ENCODE data around the gene PPP2R3A.
A peak's percentile ranks its signal among the peaks of the same experiment; 100 is the strongest.

Gene PPP2R3A

GRCh38 chr3:136195258-136196063 is 229.9 kb downstream of the PPP2R3A start:
- Histone ChIP-seq H3K27me3 (ENCODE audit: control insufficient read depth in 1 of 2, insufficient read depth in 1 of 2, low read length in 2 of 2) (no peaks in the 10 kb centered on the region), H4K8ac (ENCODE audit: low read length) (peak overlapping the region; percentile 100), H3K18ac (ENCODE audit: low read depth in 1 of 2, low read length in 2 of 2) (peak overlapping the region; percentile 100), H2BK12ac (ENCODE audit: low read length in 2 of 2) (peak overlapping the region; percentile 49 to 76), H3K14ac (ENCODE audit: low read length in 2 of 2) (peak overlapping the region; percentile 89 to 100), H3K9ac (ENCODE audit: low read length) (peak overlapping the region; percentile 98), H2BK120ac (ENCODE audit: low read depth, low read length) (peak overlapping the region; percentile 100), H2AK5ac (ENCODE audit: low read length, severe bottlenecking) (no peak overlapping the region), H3K79me1 (replicated peaks; ENCODE audit: low read length, poor library complexity, severe bottlenecking) (no peaks in the 10 kb centered on the region), H3K4ac (ENCODE audit: low read depth in 1 of 2, low read length in 2 of 2) (peak overlapping the region; percentile 97 to 99), H3K9me3 (ENCODE audit: control insufficient read depth, low read length) (no peaks in the 10 kb centered on the region), H3K4me3 (ENCODE audit: insufficient read depth in 1 of 2, low read depth in 1 of 2, low read length in 2 of 2) (peak overlapping the region; percentile 95 to 96), H3K36me3 (ENCODE audit: control insufficient read depth in 1 of 2, insufficient read depth in 2 of 2, low read depth in 1 of 2, low read length in 2 of 2) (no peaks in the 10 kb centered on the region), H2BK5ac (ENCODE audit: low read depth, low read length, poor library complexity, severe bottlenecking) (peak overlapping the region; percentile 98), H3K4me2 (ENCODE audit: low read length, poor library complexity, severe bottlenecking) (peak overlapping the region; percentile 77), H3K4me1 (ENCODE audit: control insufficient read depth, insufficient read depth, low read depth, low read length) (peaks cover 9% of the 10 kb centered on the region), H3K23ac (ENCODE audit: low read length in 2 of 2) (peak overlapping the region; percentile 71 to 99), H3K27ac (ENCODE audit: low read length, poor library complexity, severe bottlenecking) (peak overlapping the region; percentile 73), H2AFZ (ENCODE audit: low read depth, low read length) (peak overlapping the region; percentile 83), H4K91ac (ENCODE audit: low read length) (peak overlapping the region; percentile 100), H2BK15ac (ENCODE audit: low read depth, poor library complexity, severe bottlenecking) (peak overlapping the region; percentile 96)
- WGBS: under 1% methylated on average over 75 of the region's 103 CpGs
- peak; percentile 80 for DNase-seq

- Histone ChIP-seq H3K14ac (ENCODE audit: low read length in 2 of 2) (peak within 1 kb of the TSS; percentile 89 to 100), H3K4ac (ENCODE audit: low read depth in 1 of 2, low read length in 2 of 2) (peak within 1 kb of the TSS; percentile 97 to 99), H2BK12ac (ENCODE audit: low read length in 2 of 2) (peak within 1 kb of the TSS; percentile 76 to 94), H3K23ac (ENCODE audit: low read length in 2 of 2) (peak within 1 kb of the TSS; percentile 71 to 99), H3K4me2 (ENCODE audit: low read length, poor library complexity, severe bottlenecking) (peak within 1 kb of the TSS; percentile 87), H3K4me1 (ENCODE audit: control insufficient read depth, insufficient read depth, low read depth, low read length) (peaks cover 9% of the 10 kb centered on the region), H3K9me3 (ENCODE audit: control insufficient read depth, low read length) (no peaks in the 10 kb centered on the region), H2BK5ac (ENCODE audit: low read depth, low read length, poor library complexity, severe bottlenecking) (peak within 1 kb of the TSS; percentile 98), H4K91ac (ENCODE audit: low read length) (peak within 1 kb of the TSS; percentile 100), H3K36me3 (ENCODE audit: control insufficient read depth in 1 of 2, insufficient read depth in 2 of 2, low read depth in 1 of 2, low read length in 2 of 2) (no peaks in the 10 kb centered on the region), H2BK15ac (ENCODE audit: low read depth, poor library complexity, severe bottlenecking) (peak within 1 kb of the TSS; percentile 96), H3K4me3 (ENCODE audit: insufficient read depth in 1 of 2, low read depth in 1 of 2, low read length in 2 of 2) (peak within 1 kb of the TSS; percentile 95 to 96), H2AK5ac (ENCODE audit: low read length, severe bottlenecking) (no peak within 1 kb of the TSS), H3K27me3 (ENCODE audit: control insufficient read depth in 1 of 2, insufficient read depth in 1 of 2, low read length in 2 of 2) (no peaks in the 10 kb centered on the region), H2BK120ac (ENCODE audit: low read depth, low read length) (peak within 1 kb of the TSS; percentile 100), H2AFZ (ENCODE audit: low read depth, low read length) (peak within 1 kb of the TSS; percentile 83), H3K18ac (ENCODE audit: low read depth in 1 of 2, low read length in 2 of 2) (peak within 1 kb of the TSS; percentile 100), H3K27ac (ENCODE audit: low read length, poor library complexity, severe bottlenecking) (peak within 1 kb of the TSS; percentile 94), H3K79me1 (replicated peaks; ENCODE audit: low read length, poor library complexity, severe bottlenecking) (no peaks in the 10 kb centered on the region), H3K9ac (ENCODE audit: low read length) (peak within 1 kb of the TSS; percentile 98), H4K8ac (ENCODE audit: low read length) (peak within 1 kb of the TSS; percentile 100)
- no peak for DNase-seq
- WGBS: 0% methylated on average over 23 of the region's 37 CpGs
Measured at GRCh38 chr3:136196064-136196400, 230.5 kb downstream of the PPP2R3A start, which contains the start of gene MSL2. Gene MSL2, minus strand, starts transcription at chr3:136196335. Its CDS starts 1,222 bp downstream, at chr3:136195113.

DNA sequence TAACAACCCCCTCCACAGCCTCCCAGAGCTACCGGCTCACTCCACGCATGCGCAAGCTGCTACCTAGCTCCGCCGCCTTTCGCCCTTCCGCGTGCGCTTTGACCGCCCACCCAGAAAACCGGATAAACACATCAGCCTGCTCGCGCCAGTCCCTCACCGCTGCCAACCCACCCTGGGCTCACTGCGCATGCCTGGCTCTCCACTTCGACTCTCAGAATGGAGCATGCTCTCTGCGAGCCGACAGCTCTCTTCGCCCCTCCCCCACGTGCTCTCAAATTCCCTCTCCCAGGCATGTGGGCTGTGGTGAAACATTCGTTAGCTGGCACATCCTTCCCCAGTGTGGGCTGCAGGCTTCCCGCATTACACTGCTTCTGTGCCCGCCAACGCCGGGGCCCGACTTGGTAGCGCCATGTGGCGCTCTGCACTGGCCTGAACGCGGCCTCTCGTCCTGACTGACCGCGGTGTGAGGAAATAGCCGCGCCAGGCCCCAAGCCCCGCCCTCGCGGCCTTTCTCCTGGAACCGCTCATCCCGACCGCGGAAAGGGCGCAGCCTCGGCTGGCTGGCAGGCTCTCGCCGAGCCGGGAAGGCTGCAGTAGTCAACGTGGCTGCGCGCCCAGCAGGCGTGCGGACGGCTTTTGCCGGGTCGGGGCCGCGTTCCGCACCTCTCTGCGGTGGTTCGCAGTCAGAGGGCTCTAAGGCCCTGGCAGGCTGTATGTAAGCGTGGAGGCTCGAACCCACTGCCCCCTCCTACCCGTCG is 231.1 kb downstream of the PPP2R3A start:
- H3K14ac ChIP-seq (ENCODE audit: low read length in 2 of 2): peak overlapping the region in 1 of 2 experiments; percentile 50
- under 1% methylated on average over 64 of the region's 64 CpGs for WGBS
- peak overlapping the region; percentile 95 to 96 for H3K4me3 ChIP-seq (ENCODE audit: insufficient read depth in 1 of 2, low read depth in 1 of 2, low read length in 2 of 2)
- H2AK5ac ChIP-seq (ENCODE audit: low read length, severe bottlenecking): no peak overlapping the region
- peak overlapping the region; percentile 88 for H2BK5ac ChIP-seq (ENCODE audit: low read depth, low read length, poor library complexity, severe bottlenecking)
- H3K4ac ChIP-seq (ENCODE audit: low read depth in 1 of 2, low read length in 2 of 2): peak overlapping the region; percentile 75 to 89
- H3K4me1 ChIP-seq (ENCODE audit: control insufficient read depth, insufficient read depth, low read depth, low read length): peaks cover 5% of the 10 kb centered on the region
- H3K9ac ChIP-seq (ENCODE audit: low read length): peak overlapping the region; percentile 98
- H3K79me1 ChIP-seq (replicated peaks; ENCODE audit: low read length, poor library complexity, severe bottlenecking): no peaks in the 10 kb centered on the region
- peak overlapping the region; percentile 99 for H3K18ac ChIP-seq (ENCODE audit: low read depth in 1 of 2, low read length in 2 of 2)
- no peaks in the 10 kb centered on the region for H3K27me3 ChIP-seq (ENCODE audit: control insufficient read depth in 1 of 2, insufficient read depth in 1 of 2, low read length in 2 of 2)
- no peaks in the 10 kb centered on the region for H3K9me3 ChIP-seq (ENCODE audit: control insufficient read depth, low read length)
- peak; percentile 99 for DNase-seq
- H2BK12ac ChIP-seq (ENCODE audit: low read length in 2 of 2): peak overlapping the region; percentile 38 to 94
- H4K91ac ChIP-seq (ENCODE audit: low read length): peak overlapping the region; percentile 97
- H2BK15ac ChIP-seq (ENCODE audit: low read depth, poor library complexity, severe bottlenecking): peak overlapping the region; percentile 73
- peak overlapping the region; percentile 75 for H2AFZ ChIP-seq (ENCODE audit: low read depth, low read length)
- peak overlapping the region; percentile 95 for H4K8ac ChIP-seq (ENCODE audit: low read length)
- H3K36me3 ChIP-seq (ENCODE audit: control insufficient read depth in 1 of 2, insufficient read depth in 2 of 2, low read depth in 1 of 2, low read length in 2 of 2): no peaks in the 10 kb centered on the region
- H3K27ac ChIP-seq (ENCODE audit: low read length, poor library complexity, severe bottlenecking): peak overlapping the region; percentile 94
- H3K23ac ChIP-seq (ENCODE audit: low read length in 2 of 2): peak overlapping the region in 1 of 2 experiments; percentile 81
- H2BK120ac ChIP-seq (ENCODE audit: low read depth, low read length): peak overlapping the region; percentile 89
- H3K4me2 ChIP-seq (ENCODE audit: low read length, poor library complexity, severe bottlenecking): peak overlapping the region; percentile 87

Data from mesenchymal stem cell (in vitro differentiated cells and primary cell).